HepG2 (cell line): Measurements from ENCODE around the gene SRRM4. TPM values are rescaled to one million over a fixed set of nuclear protein-coding genes. Genes with fewer than 3 reads are reported as not detected.
A peak's percentile ranks its signal among the peaks of the same experiment; 100 is the strongest.

ENCODE experiments used
- ATAC-seq: fragments of 200-7000 bp; cut with Tn5 transposase; 3 replicates; pipeline ENCODE4 v1.9.1; 2020; ENCODE audit warnings: mild to moderate bottlenecking, moderate library complexity
- BruUV-seq: library from RNA; stranded (reverse); fragments of 400-500 nt; replicated peaks from 2 replicates; lab custom pipeline; 2021; lab: Mats Ljungman, UMichigan
- CTCF ChIA-PET: fragments of 300-600 bp; formaldehyde crosslinking; extraction: SDS; loops from one replicate; lab custom pipeline; 2021; ENCODE audit warnings: low total read pairs, inconsistent platforms, low intra/inter-chr PET ratio; lab: Yijun Ruan, JAX
- POLR2A ChIA-PET: fragments of 350-600 bp; sonication (Branson Sonifier 250); formaldehyde crosslinking; loops from one replicate; lab custom pipeline; 2020; ENCODE audit warnings: antibody characterized with exemption, inconsistent platforms; lab: Yijun Ruan, JAX
- DNase-seq: peaks from one replicate; pipeline ENCODE4 v3.0.0-alpha.2; 2015; ENCODE audit warnings: low spot score
- FAIRE-seq: peaks from 3 replicates; lab custom pipeline; 2011; peaks lifted over from hg19 to GRCh38; lab: Jason Lieb, UNC
- H2AFZ ChIP-seq: one replicate; pipeline ENCODE4 v1.6.1; 2011; ENCODE audit warnings: low read length, inconsistent platforms
- H3K27ac ChIP-seq: fragments of 300-600 bp; 3 replicates; pipeline ENCODE4 v1.8.0; 2011; ENCODE audit warnings: mixed run types, mild to moderate bottlenecking, mixed read lengths, low read length, inconsistent platforms; ENCODE audit not compliant: insufficient read depth; ENCODE audit errors: extremely low read length
- H3K27me3 ChIP-seq, 2 experiments: fragments of 200-600 bp in 1 of 2; 2 replicates in 1 of 2; 3 replicates in 1 of 2; pipeline versions ENCODE4 v1.6.0 to v1.8.0; 2011; ENCODE audit warnings: low read length in 2 of 2, mild to moderate bottlenecking in 2 of 2, moderate library complexity in 2 of 2, inconsistent platforms in 1 of 2; ENCODE audit not compliant: insufficient read depth in 2 of 2, control insufficient read depth in 1 of 2
- H3K36me3 ChIP-seq, 2 experiments: fragments of 200-600 bp in 1 of 2; replicated peaks in 1 of 2; 2 replicates in 1 of 2; 3 replicates in 1 of 2; pipeline versions ENCODE4 v1.5.1 to v1.8.0; 2011; ENCODE audit warnings: low read length in 2 of 2, inconsistent platforms in 1 of 2; ENCODE audit not compliant: insufficient read depth in 2 of 2, control insufficient read depth in 1 of 2
- H3K4me1 ChIP-seq: 2 replicates; pipeline ENCODE4 v1.5.1; 2012; ENCODE audit warnings: low read length, inconsistent platforms; ENCODE audit not compliant: insufficient read depth
- H3K4me2 ChIP-seq: 2 replicates; pipeline ENCODE4 v1.6.0; 2011; ENCODE audit warnings: low read depth, low read length, inconsistent platforms
- H3K4me3 ChIP-seq, 3 experiments: fragments of 200-600 bp in 1 of 3; sonication (generic), shearing (Covaris generic) in 1 of 3; replicated peaks in 1 of 3; 2 replicates each; pipeline ENCODE4 v1.5.1; 2011 to 2016; ENCODE audit warnings: low read length in 3 of 3, inconsistent platforms in 2 of 3, low read depth in 2 of 3, mild to moderate bottlenecking in 2 of 3, control low read depth in 1 of 3, mixed read lengths in 1 of 3; ENCODE audit not compliant: insufficient read depth in 1 of 3
- H3K79me2 ChIP-seq: one replicate; pipeline ENCODE4 v1.6.1; 2011; ENCODE audit warnings: low read length, inconsistent platforms; ENCODE audit not compliant: insufficient read depth
- H3K9ac ChIP-seq: 2 replicates; pipeline ENCODE4 v1.6.0; 2011; ENCODE audit warnings: mild to moderate bottlenecking, low read depth, low read length, inconsistent platforms; ENCODE audit not compliant: insufficient read depth
- H3K9me3 ChIP-seq: 2 replicates; pipeline ENCODE4 v1.5.1; 2012; ENCODE audit warnings: mild to moderate bottlenecking, low read length
- H4K20me1 ChIP-seq: 2 replicates; pipeline ENCODE4 v1.6.0; 2011; ENCODE audit warnings: inconsistent platforms, mild to moderate bottlenecking, low read length, moderate library complexity; ENCODE audit not compliant: insufficient read depth
- ATRX ChIP-seq: sonication (generic); formaldehyde crosslinking; IDR thresholded peaks from 2 replicates; pipeline ENCODE4 v1.4.0; 2020; ENCODE audit warnings: missing genetic modification reagents, borderline replicate concordance
- DNMT1 ChIP-seq: sonication (generic); formaldehyde crosslinking; IDR thresholded peaks from 2 replicates; pipeline ENCODE4 v1.5.1; 2020; ENCODE audit warnings: mild to moderate bottlenecking, missing genetic modification reagents
- HDAC6 ChIP-seq: fragments of 200-600 bp; sonication (generic); IDR thresholded peaks from 2 replicates; pipeline ENCODE4 v1.7.0; 2017; ENCODE audit warnings: mild to moderate bottlenecking, antibody characterized with exemption, low read length, low read depth
- HNRNPUL1 ChIP-seq: fragments of 200-400 bp; formaldehyde crosslinking; IDR thresholded peaks from 2 replicates; pipeline ENCODE4 v1.6.1; 2017; ENCODE audit warnings: low read depth, mild to moderate bottlenecking, low read length, moderate library complexity
- MAFF ChIP-seq: IDR thresholded peaks from 2 replicates; pipeline ENCODE4 v1.6.1; 2011; ENCODE audit warnings: low read depth, low read length, improper control_type of control experiment
- MAFK ChIP-seq, 2 experiments: IDR thresholded peaks in 1 of 2; conservative IDR thresholded peaks in 1 of 2; 2 replicates each; pipeline ENCODE4 v1.6.1; 2011; ENCODE audit warnings: improper control_type of control experiment in 2 of 2, low read length in 2 of 2
- NCOR1 ChIP-seq: fragments of 200-600 bp; sonication (generic); IDR thresholded peaks from 2 replicates; pipeline ENCODE4 v1.7.0; 2017; ENCODE audit warnings: antibody characterized with exemption, low read length, borderline replicate concordance
- STAT5B ChIP-seq: sonication (generic); formaldehyde crosslinking; IDR thresholded peaks from 2 replicates; pipeline ENCODE4 v1.4.0; 2020; ENCODE audit warnings: missing genetic modification reagents
- ZNF607 ChIP-seq: sonication (generic); formaldehyde crosslinking; IDR thresholded peaks from 2 replicates; pipeline ENCODE4 v1.5.1; 2020; ENCODE audit warnings: missing genetic modification reagents, mild to moderate bottlenecking, borderline replicate concordance
- ZXDC ChIP-seq: sonication (generic); formaldehyde crosslinking; IDR thresholded peaks from 2 replicates; pipeline ENCODE4 v1.5.0; 2020; ENCODE audit warnings: mild to moderate bottlenecking, missing genetic modification reagents
- WGBS: methylation state at CpG from one replicate; pipeline ENCODE4 v1.1.6; 2017; ENCODE audit warnings: low lambda C conversion rate; 5-methylcytosine and 5-hydroxymethylcytosine counted together
- in situ Hi-C: cut with HindIII; loops from 2 replicates; pipeline ENCODE4 v1.10.0; 2017; ENCODE audit warnings: low pct_unique_long_range_greater_than_20kb; ENCODE audit not compliant: extremely low pct_ligation_motif_present
- intact Hi-C: fragments of 100-400 bp; cut with micrococcal nuclease; formaldehyde crosslinking; loops from one replicate; pipeline ENCODE4 v1.10.0; 2022; ENCODE audit not compliant: unreplicated experiment
- polyA plus RNA-seq, 8 experiments: library from polyadenylated mRNA; depleted of rRNA in 3 of 8; stranded (reverse) in 7 of 8; unstranded in 1 of 8; fragments of >200 nt; fragmentation: Illumina TruSeq in 4 of 8; extraction: Trizol in 4 of 8; gene quantifications; 2 replicates each; pipeline versions ENCODE4 v1.2.1 to v1.2.3, GENCODE V29; 2011 to 2016; ENCODE audit warnings: low read depth in 4 of 8, missing spikeins in 1 of 8, mixed read lengths in 1 of 8; ENCODE audit not compliant: insufficient read depth in 1 of 8
- total RNA-seq, 5 experiments: library from RNA; depleted of rRNA; stranded (reverse); fragments of >200 nt; fragmentation: Illumina TruSeq; extraction: Trizol; gene quantifications; 2 replicates each; pipeline ENCODE4 v1.2.3, GENCODE V29; 2016; ENCODE audit warnings: low read depth in 1 of 5
- TF ChIP-seq, protein P1 (sequence below): sonication (generic); formaldehyde crosslinking; IDR thresholded peaks from 2 replicates; pipeline ENCODE4 v1.4.0; 2020; ENCODE audit warnings: missing genetic modification reagents, borderline replicate concordance
- TF ChIP-seq, protein P2 (sequence below): sonication (generic); formaldehyde crosslinking; IDR thresholded peaks from 2 replicates; pipeline ENCODE4 v1.5.1; 2020; ENCODE audit warnings: mild to moderate bottlenecking, moderate library complexity, missing genetic modification reagents
- TF ChIP-seq, protein P3 (sequence below): sonication (generic); formaldehyde crosslinking; IDR thresholded peaks from 2 replicates; pipeline ENCODE4 v1.5.0; 2020; ENCODE audit warnings: missing genetic modification reagents, mild to moderate bottlenecking, borderline replicate concordance

The SRRM4 gene
- total and polyA plus RNA-seq, 2 of the 13 experiments (the other 11 are each of a cell fraction or from before 2014, with no cell fraction given) = not detected

GRCh38 chr12:119204131-119204530, 222.8 kb downstream of the SRRM4 start:
- no peaks in the 10 kb centered on the region for H3K4me1 ChIP-seq
- H3K36me3 ChIP-seq = no peaks in the 10 kb centered on the region
- H3K4me3 ChIP-seq = no peak overlapping the region
- H4K20me1 ChIP-seq = no peaks in the 10 kb centered on the region
- no peak overlapping the region for H3K4me2 ChIP-seq
- no peak overlapping the region for H3K27ac ChIP-seq
- in situ Hi-C loops (no loop called here), intact Hi-C loops (no loop called here)
- H3K9ac ChIP-seq = no peak overlapping the region
- no peaks in the 10 kb centered on the region for H3K9me3 ChIP-seq
- H3K27me3 ChIP-seq = no peaks in the 10 kb centered on the region; a peak in 2 of 5 replicates
- H3K79me2 ChIP-seq = no peaks in the 10 kb centered on the region
- ATAC-seq (no peak), FAIRE-seq (no peak), DNase-seq (no peak)
- 3% methylated on average over 2 of the region's 2 CpGs for WGBS
- CTCF ChIA-PET = no interaction called here
- POLR2A ChIA-PET = no interaction called here
- TF ChIP-seq NCOR1 (no peak), DNMT1 (CRISPR knock-in tag) (no peak), MAFF (0 out of 2 replicates have a peak, but pooled peaks have one; percentile 8), STAT5B (CRISPR knock-in tag) (no peak), HDAC6 (no peak), MAFK (conservative IDR thresholded peaks at IDR 0.05 in 1 of 2, IDR thresholded peaks at IDR 0.05 in 1 of 2; ENCODE audit: low read length in 2 of 2) (peak in 1 of 2 experiments; percentile 28; a peak in 2 of 4 replicates), HNRNPUL1 (no peak), ZNF607 (CRISPR knock-in tag) (no peak), ZXDC (no peak), ATRX (no peak)
- TF ChIP-seq, protein P1, sequence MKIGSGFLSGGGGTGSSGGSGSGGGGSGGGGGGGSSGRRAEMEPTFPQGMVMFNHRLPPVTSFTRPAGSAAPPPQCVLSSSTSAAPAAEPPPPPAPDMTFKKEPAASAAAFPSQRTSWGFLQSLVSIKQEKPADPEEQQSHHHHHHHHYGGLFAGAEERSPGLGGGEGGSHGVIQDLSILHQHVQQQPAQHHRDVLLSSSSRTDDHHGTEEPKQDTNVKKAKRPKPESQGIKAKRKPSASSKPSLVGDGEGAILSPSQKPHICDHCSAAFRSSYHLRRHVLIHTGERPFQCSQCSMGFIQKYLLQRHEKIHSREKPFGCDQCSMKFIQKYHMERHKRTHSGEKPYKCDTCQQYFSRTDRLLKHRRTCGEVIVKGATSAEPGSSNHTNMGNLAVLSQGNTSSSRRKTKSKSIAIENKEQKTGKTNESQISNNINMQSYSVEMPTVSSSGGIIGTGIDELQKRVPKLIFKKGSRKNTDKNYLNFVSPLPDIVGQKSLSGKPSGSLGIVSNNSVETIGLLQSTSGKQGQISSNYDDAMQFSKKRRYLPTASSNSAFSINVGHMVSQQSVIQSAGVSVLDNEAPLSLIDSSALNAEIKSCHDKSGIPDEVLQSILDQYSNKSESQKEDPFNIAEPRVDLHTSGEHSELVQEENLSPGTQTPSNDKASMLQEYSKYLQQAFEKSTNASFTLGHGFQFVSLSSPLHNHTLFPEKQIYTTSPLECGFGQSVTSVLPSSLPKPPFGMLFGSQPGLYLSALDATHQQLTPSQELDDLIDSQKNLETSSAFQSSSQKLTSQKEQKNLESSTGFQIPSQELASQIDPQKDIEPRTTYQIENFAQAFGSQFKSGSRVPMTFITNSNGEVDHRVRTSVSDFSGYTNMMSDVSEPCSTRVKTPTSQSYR (CRISPR knock-in tag) = no peak
- TF ChIP-seq, protein P2, sequence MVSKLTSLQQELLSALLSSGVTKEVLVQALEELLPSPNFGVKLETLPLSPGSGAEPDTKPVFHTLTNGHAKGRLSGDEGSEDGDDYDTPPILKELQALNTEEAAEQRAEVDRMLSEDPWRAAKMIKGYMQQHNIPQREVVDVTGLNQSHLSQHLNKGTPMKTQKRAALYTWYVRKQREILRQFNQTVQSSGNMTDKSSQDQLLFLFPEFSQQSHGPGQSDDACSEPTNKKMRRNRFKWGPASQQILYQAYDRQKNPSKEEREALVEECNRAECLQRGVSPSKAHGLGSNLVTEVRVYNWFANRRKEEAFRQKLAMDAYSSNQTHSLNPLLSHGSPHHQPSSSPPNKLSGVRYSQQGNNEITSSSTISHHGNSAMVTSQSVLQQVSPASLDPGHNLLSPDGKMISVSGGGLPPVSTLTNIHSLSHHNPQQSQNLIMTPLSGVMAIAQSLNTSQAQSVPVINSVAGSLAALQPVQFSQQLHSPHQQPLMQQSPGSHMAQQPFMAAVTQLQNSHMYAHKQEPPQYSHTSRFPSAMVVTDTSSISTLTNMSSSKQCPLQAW (CRISPR knock-in tag) = no peak
- TF ChIP-seq, protein P3, sequence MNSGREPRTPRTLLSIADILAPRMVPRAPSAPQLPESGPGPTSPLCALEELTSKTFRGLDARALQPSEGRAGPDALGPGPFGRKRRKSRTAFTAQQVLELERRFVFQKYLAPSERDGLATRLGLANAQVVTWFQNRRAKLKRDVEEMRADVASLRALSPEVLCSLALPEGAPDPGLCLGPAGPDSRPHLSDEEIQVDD (CRISPR knock-in tag) = no peak
- H2AFZ ChIP-seq = no peak overlapping the region
- BruUV-seq = no TSS peak
